Rectal smooth muscle tissue (tissue), 1 donor: ENCODE measurements around the gene CBX4.

Experiments
- H3K27ac ChIP-seq: one replicate; pipeline ENCODE4 v1.7.0; 2013; ENCODE audit warnings: low read depth, low read length, inconsistent platforms
- H3K27me3 ChIP-seq: one replicate; pipeline ENCODE4 v1.7.0; 2013; ENCODE audit warnings: low read length; ENCODE audit not compliant: control insufficient read depth, insufficient read depth
- H3K36me3 ChIP-seq: one replicate; pipeline ENCODE4 v1.7.0; 2013; ENCODE audit warnings: low read length; ENCODE audit not compliant: control insufficient read depth, insufficient read depth
- H3K4me1 ChIP-seq: one replicate; pipeline ENCODE4 v1.7.0; 2013; ENCODE audit warnings: low read length; ENCODE audit not compliant: control insufficient read depth, insufficient read depth
- H3K4me3 ChIP-seq: one replicate; pipeline ENCODE4 v1.7.0; 2013; ENCODE audit warnings: low read length
- H3K9ac ChIP-seq: one replicate; pipeline ENCODE4 v1.7.0; 2013; ENCODE audit warnings: low read length

CBX4 gene

GRCh38 chr17:79808763-79809529, 30.3 kb downstream of the CBX4 start:
- Histone ChIP-seq H3K9ac (no peak overlapping the region), H3K4me3 (no peak overlapping the region), H3K27me3 (peaks cover 70% of the 10 kb centered on the region), H3K27ac (no peak overlapping the region), H3K36me3 (no peaks in the 10 kb centered on the region), H3K4me1 (no peaks in the 10 kb centered on the region)

DNA sequence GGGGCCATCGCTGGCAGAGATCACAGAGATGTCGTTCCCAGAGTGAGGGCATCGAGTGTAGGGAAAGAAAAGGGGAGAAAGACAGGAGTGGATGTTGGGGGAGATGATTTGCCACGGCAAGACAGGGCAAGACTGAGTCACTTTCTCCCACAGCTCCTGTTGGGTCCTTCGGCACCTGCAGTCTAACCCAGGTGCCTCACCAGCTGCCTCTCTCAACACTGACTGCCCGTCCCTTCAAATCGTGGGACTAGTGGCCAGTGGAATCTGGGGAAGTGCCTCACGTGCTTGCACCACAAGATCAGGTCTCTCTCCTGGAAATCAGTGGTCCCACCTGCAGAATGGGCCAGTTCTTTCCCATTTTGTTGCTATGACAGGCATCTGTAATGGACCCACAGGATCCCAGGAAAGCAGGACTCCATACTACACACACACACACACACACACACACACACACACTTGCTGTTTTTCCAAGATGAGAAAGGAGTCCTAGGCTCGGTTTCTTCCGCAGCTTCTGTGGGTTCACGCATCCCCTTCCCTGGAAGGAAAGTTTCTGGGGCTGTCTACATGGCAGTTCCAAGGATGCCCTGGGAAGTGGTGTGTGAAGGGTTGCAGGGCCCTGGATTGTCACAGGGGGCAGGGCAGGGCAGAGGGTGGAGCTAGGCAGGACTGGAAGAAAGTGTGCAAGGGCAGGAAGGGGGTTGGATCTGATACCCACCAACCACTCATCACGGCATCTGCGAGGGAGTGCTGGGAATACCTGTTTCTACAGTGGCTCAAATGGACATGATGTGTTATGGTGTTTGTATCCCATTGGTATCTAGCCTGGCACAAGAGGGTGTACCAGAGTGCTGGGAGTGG, 32.1 kb downstream of the CBX4 start:
- H3K27ac ChIP-seq, result no peak overlapping the region
- H3K9ac ChIP-seq, result no peak overlapping the region
- H3K27me3 ChIP-seq, result peaks cover 80% of the 10 kb centered on the region
- no peak overlapping the region for H3K4me3 ChIP-seq
- no peaks in the 10 kb centered on the region for H3K36me3 ChIP-seq
- no peaks in the 10 kb centered on the region for H3K4me1 ChIP-seq

DNA sequence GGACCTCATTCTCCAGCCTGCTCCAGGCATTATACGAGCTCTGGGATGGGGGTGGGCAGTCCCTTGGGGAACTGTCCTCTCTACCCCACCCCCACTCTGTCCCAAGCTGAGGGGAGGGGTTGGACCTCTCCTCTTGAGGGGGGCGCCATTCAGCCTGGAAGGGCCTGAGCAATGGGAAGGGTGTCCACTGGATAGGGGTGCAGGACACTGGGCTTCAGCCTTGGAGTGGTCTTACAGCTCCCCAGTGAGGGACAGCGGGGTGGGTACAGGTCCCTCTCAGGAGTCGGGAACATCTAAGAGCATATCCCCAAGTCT, 32.8 kb downstream of the CBX4 start:
- Histone ChIP-seq H3K27ac (no peak overlapping the region), H3K4me1 (no peaks in the 10 kb centered on the region), H3K36me3 (no peaks in the 10 kb centered on the region), H3K27me3 (peaks cover 80% of the 10 kb centered on the region), H3K9ac (no peak overlapping the region), H3K4me3 (no peak overlapping the region)

DNA sequence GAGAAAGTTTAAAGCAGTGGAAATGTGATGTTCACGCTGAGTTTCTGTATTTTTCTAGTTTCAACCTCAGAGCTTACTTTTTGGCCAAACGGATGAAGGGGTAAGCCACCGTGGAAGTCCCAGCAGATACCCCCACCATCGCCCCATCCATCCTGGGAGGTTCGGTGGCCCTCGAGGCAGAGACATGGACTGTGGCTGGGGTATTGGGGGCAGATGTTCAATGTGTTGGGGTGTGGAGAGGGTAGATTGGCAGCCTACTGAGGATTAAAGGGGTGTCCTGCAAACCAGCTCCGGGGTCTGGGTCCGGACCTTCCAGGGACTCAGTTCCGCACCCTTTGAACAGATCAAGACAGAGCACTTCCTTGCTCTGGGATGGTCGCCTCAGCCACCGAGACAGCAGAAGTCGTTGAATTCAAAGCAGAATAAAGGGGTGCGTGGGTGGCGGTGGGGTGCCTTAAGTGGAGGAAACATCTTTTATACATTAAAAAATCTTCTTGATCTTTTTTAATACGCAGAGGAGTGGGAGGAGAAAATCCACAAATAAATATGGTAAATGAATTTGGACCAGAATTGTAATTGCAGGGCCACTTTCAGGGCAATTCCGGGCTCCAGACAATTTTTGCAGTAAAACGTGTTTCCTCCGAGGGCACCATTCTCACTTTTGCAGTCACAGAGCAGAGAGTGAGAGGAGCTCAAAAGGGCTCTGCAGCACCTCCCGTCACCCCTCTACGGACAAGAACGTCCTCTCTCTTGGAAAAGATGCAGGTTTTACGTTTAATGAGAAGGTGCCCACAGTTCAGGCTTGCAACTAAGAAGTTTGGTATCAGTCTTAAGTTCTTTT, 34.2 kb downstream of the CBX4 start:
- Histone ChIP-seq H3K36me3 (no peaks in the 10 kb centered on the region), H3K4me3 (no peak overlapping the region), H3K9ac (no peak overlapping the region), H3K27me3 (peaks cover 86% of the 10 kb centered on the region), H3K27ac (no peak overlapping the region), H3K4me1 (no peaks in the 10 kb centered on the region)

- Histone ChIP-seq H3K4me1 (no peaks in the 10 kb centered on the region), H3K9ac (no peak overlapping the region), H3K27me3 (peaks cover 91% of the 10 kb centered on the region), H3K27ac (no peak overlapping the region), H3K4me3 (no peak overlapping the region), H3K36me3 (no peaks in the 10 kb centered on the region)
Observed at GRCh38 chr17:79803997-79804855, 35.0 kb downstream of the CBX4 start.

GRCh38 chr17:79803421-79803996, 35.7 kb downstream of the CBX4 start:
- no peak overlapping the region for H3K27ac ChIP-seq
- no peaks in the 10 kb centered on the region for H3K36me3 ChIP-seq
- peaks cover 2% of the 10 kb centered on the region for H3K4me1 ChIP-seq
- peaks cover 94% of the 10 kb centered on the region for H3K27me3 ChIP-seq
- no peak overlapping the region for H3K4me3 ChIP-seq
- H3K9ac ChIP-seq, result no peak overlapping the region

DNA sequence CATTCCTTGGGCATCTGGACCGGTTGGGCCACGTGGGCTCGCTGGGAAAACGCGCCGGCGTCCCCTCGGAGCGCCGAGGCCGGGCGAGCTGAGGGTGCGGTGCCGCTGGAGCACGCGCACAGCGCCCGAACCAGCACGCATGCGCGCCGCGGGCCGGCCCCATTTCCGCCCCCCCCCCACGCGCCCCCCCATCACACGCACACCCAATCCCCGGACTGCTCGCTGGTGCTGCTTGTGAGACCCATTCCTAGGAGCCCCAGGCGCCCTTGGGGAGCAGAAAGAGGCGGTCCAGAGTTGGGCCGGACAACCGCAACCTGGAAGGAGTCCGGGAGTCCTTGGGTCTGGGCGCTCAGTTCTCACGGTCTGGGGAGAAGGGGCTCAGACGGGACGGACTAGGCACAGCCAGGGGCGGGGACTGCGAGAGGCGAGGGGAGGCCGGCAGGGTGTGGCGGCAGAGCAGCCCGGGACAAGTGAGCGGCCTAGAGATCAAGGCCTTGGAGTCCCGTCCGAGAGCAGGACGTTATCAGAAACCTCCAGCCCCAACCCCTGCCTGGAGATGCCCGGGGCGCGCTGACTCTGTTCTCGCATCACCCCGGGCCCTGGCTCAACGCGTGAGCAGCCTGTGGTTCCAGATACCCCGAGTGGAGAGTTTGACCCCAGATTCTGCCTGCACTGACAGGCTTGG, 36.4 kb downstream of the CBX4 start:
- Histone ChIP-seq H3K36me3 (no peaks in the 10 kb centered on the region), H3K27ac (no peak overlapping the region), H3K4me3 (no peak overlapping the region), H3K4me1 (peaks cover 5% of the 10 kb centered on the region), H3K27me3 (peaks cover 97% of the 10 kb centered on the region), H3K9ac (no peak overlapping the region)

GRCh38 chr17:79802039-79802735, 37.1 kb downstream of the CBX4 start:
- H3K4me1 ChIP-seq, result peaks cover 5% of the 10 kb centered on the region
- no peak overlapping the region for H3K27ac ChIP-seq
- no peak overlapping the region for H3K4me3 ChIP-seq
- peaks cover 92% of the 10 kb centered on the region for H3K27me3 ChIP-seq
- no peak overlapping the region for H3K9ac ChIP-seq
- H3K36me3 ChIP-seq, result no peaks in the 10 kb centered on the region

DNA sequence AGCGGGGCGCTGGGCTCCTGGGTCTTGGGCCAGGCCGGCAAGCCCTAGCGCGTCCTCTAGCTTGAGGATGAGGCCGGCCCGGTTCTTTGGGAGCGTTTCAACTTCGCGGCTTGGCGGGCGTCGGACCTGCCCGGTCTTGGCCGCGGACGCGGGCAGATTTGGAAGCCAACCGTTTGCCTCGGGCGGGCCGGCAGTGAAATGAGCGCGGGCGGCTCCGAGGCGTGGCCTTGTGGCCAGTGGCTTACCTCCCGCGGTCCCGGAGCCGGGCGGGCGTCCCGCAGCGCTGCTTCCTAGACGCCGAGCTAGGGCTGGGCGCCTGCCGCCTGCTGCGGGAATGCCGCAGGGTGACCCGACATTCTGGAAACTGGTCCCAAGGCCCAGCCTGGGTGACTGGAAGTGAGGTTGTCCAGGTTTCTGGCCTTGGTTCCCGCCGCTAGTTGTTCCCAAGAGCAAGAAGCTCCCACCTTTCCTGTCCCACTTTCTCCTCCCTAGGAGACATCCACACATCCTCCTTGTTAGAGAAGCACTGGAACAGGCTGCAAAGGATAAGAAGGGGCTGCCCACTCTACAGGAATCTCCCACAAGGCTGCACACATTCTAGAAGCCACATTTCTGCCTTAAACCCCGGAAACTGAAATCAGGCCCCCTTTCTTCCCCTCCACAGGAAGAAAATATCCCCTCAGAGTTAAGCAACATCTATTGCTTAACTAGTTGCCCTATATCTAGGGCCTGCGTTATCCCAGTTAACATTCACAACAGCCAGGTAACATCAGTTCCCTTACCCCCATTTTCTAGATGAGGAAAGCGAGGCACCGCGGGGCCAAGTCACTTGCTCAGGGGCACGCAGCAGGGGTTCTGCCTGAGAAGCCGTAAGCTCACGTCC, 37.8 kb downstream of the CBX4 start:
- no peaks in the 10 kb centered on the region for H3K36me3 ChIP-seq
- no peak overlapping the region for H3K27ac ChIP-seq
- H3K4me3 ChIP-seq, result no peak overlapping the region
- H3K9ac ChIP-seq, result no peak overlapping the region
- peaks cover 84% of the 10 kb centered on the region for H3K27me3 ChIP-seq
- peaks cover 5% of the 10 kb centered on the region for H3K4me1 ChIP-seq
